Activated B cell treated with CpG ODN at 0.5 μM for 24 hours (primary cell): ENCODE measurements around the gene FRY. TPM values are rescaled to one million over a fixed set of nuclear protein-coding genes. Genes with fewer than 3 reads are reported as not detected.

Experiments
- ATAC-seq: fragments of 200-7000 bp; cut with Tn5 transposase; one replicate; pipeline ENCODE4 v1.10.0; 2021; ENCODE audit warnings: low read depth, mild to moderate bottlenecking, moderate library complexity
- CTCF ChIA-PET: fragments of 350-600 bp; sonication (Branson Sonifier 250); formaldehyde crosslinking; loops from one replicate; lab custom pipeline; 2021; ENCODE audit warnings: antibody characterized with exemption; lab: Charles Lee
- POLR2A ChIA-PET: fragments of 350-600 bp; sonication (Branson Sonifier 250); formaldehyde crosslinking; loops from one replicate; lab custom pipeline; 2021; ENCODE audit warnings: antibody characterized with exemption; lab: Charles Lee
- DNase-seq: peaks from one replicate; pipeline ENCODE4 v3.0.0; 2022
- H3K27ac Mint-ChIP-seq: one replicate; pipeline ENCODE4 v1.8.0; 2020; ENCODE audit warnings: mixed read lengths
- H3K27me3 Mint-ChIP-seq: one replicate; pipeline ENCODE4 v1.8.0; 2021; ENCODE audit warnings: mixed read lengths
- H3K36me3 Mint-ChIP-seq: one replicate; pipeline ENCODE4 v1.8.0; 2021; ENCODE audit warnings: low read depth, mixed read lengths
- H3K4me1 Mint-ChIP-seq: one replicate; pipeline ENCODE4 v1.8.0; 2021; ENCODE audit warnings: mixed read lengths
- H3K4me3 Mint-ChIP-seq: one replicate; pipeline ENCODE4 v1.8.0; 2020; ENCODE audit warnings: mild to moderate bottlenecking, mixed read lengths
- H3K9me3 Mint-ChIP-seq: one replicate; pipeline ENCODE4 v1.8.0; 2020; ENCODE audit warnings: mixed read lengths
- CTCF ChIP-seq: fragments of 200-600 bp; IDR thresholded peaks from one replicate; pipeline ENCODE4 v1.8.0; 2022; ENCODE audit warnings: antibody characterized with exemption, mild to moderate bottlenecking
- intact Hi-C: fragments of 100-400 bp; cut with micrococcal nuclease; formaldehyde crosslinking; loops from one replicate; pipeline ENCODE4 v1.15.1; 2024
- total RNA-seq: library from RNA; stranded (reverse); gene quantifications from 2 replicates; pipeline ENCODE4 v1.2.3, GENCODE V29; 2022

FRY gene
- total RNA-seq, 1 donor from 2014 or later = 4.8 TPM

GRCh38 chr13:32209652-32210051 lies 178.1 kb downstream of the FRY start:
- intact Hi-C loops = no loop called here
- H3K4me3 Mint-ChIP-seq = no peak overlapping the region
- H3K4me1 Mint-ChIP-seq = no peaks in the 10 kb centered on the region
- DNase-seq (no peak), ATAC-seq (no peak)
- no peak overlapping the region for H3K27ac Mint-ChIP-seq
- no peaks in the 10 kb centered on the region for H3K36me3 Mint-ChIP-seq
- TF ChIP-seq CTCF = no peak
- ChIA-PET POLR2A (no interaction called here), CTCF (no interaction called here)
- no peaks in the 10 kb centered on the region for H3K9me3 Mint-ChIP-seq
- no peaks in the 10 kb centered on the region for H3K27me3 Mint-ChIP-seq

GRCh38 chr13:32210101-32210500 lies 178.5 kb downstream of the FRY start:
- no peak for TF ChIP-seq CTCF
- ChIA-PET POLR2A (no interaction called here), CTCF (no interaction called here)
- intact Hi-C loops = no loop called here
- Mint-ChIP-seq H3K36me3 (no peaks in the 10 kb centered on the region), H3K9me3 (no peaks in the 10 kb centered on the region), H3K4me3 (no peak overlapping the region), H3K4me1 (no peaks in the 10 kb centered on the region), H3K27ac (no peak overlapping the region), H3K27me3 (no peaks in the 10 kb centered on the region)
- DNase-seq (no peak), ATAC-seq (no peak)

GRCh38 chr13:32211813-32212212 lies 180.2 kb downstream of the FRY start:
- no peak for ATAC-seq
- Mint-ChIP-seq H3K36me3 (no peaks in the 10 kb centered on the region), H3K4me3 (no peak overlapping the region), H3K27me3 (no peaks in the 10 kb centered on the region), H3K4me1 (no peaks in the 10 kb centered on the region), H3K27ac (no peak overlapping the region), H3K9me3 (no peaks in the 10 kb centered on the region)
- CTCF ChIA-PET = no interaction called here
- POLR2A ChIA-PET = no interaction called here
- intact Hi-C loops = no loop called here
- no peak for TF ChIP-seq CTCF
- no peak for DNase-seq

DNA sequence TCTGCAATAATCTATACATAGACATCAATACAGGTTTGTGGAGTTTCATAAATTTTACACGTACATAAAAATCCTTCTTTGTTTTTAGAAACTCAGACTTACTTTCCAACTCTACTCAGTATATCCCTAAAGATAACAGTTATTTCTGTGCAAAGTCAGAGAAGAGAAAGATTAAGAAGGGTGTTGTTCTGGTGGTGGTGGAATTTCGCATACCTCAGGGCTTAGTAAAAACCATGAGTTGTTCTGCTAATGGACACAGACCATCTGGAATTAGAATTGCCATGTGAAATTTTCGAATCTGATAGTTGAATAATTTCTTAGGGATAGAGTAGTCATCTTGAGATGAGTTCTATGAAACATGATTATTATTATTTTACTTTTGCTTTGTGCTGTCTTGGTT lies 180.8 kb downstream of the FRY start:
- ChIA-PET CTCF (no interaction called here), POLR2A (no interaction called here)
- ATAC-seq (no peak), DNase-seq (no peak)
- no peak overlapping the region for H3K4me3 Mint-ChIP-seq
- no peaks in the 10 kb centered on the region for H3K4me1 Mint-ChIP-seq
- TF ChIP-seq CTCF = no peak
- intact Hi-C loops = no loop called here
- H3K27me3 Mint-ChIP-seq = no peaks in the 10 kb centered on the region
- no peaks in the 10 kb centered on the region for H3K9me3 Mint-ChIP-seq
- H3K27ac Mint-ChIP-seq = no peak overlapping the region
- no peaks in the 10 kb centered on the region for H3K36me3 Mint-ChIP-seq

GRCh38 chr13:32213626-32214025 lies 182.1 kb downstream of the FRY start:
- TF ChIP-seq CTCF = no peak
- no peak for ATAC-seq
- Mint-ChIP-seq H3K9me3 (no peaks in the 10 kb centered on the region), H3K27ac (no peak overlapping the region), H3K4me3 (no peak overlapping the region), H3K4me1 (no peaks in the 10 kb centered on the region), H3K27me3 (no peaks in the 10 kb centered on the region), H3K36me3 (peaks cover under 1% of the 10 kb centered on the region)
- no peak for DNase-seq
- intact Hi-C loops = no loop called here
- ChIA-PET POLR2A (no interaction called here), CTCF (no interaction called here)
